CD14-positive monocyte (primary cell): ENCODE results near the gene IFI44L. TPM values are rescaled to one million over a fixed set of nuclear protein-coding genes. Genes with fewer than 3 reads are reported as not detected.

Source experiments
- DNase-seq, 3 donors: peaks; one replicate each; pipeline ENCODE4 v3.0.0-alpha.2; 2011 to 2022
- H2AFZ ChIP-seq: 2 replicates; pipeline ENCODE4 v1.6.0; 2012; ENCODE audit warnings: mild to moderate bottlenecking, low read depth, low read length, inconsistent platforms; ENCODE audit not compliant: insufficient read depth, poor library complexity, severe bottlenecking
- H3K27ac ChIP-seq, 2 donors: 1 replicate in 1 of 2; 2 replicates in 1 of 2; pipeline ENCODE4 v1.5.1; 2012 to 2013; ENCODE audit warnings: low read length in 2 of 2, control low read depth in 1 of 2, inconsistent platforms in 1 of 2, low read depth in 1 of 2, mild to moderate bottlenecking in 1 of 2
- H3K27me3 ChIP-seq, 2 donors: one replicate each; pipeline versions ENCODE4 v1.6.0 to v1.6.1; 2011 to 2013; ENCODE audit warnings: low read length in 2 of 2; ENCODE audit not compliant: control insufficient read depth in 2 of 2, insufficient read depth in 2 of 2
- H3K36me3 ChIP-seq, 2 donors: replicated peaks in 1 of 2; 1 replicate in 1 of 2; 2 replicates in 1 of 2; pipeline versions ENCODE4 v1.5.1 to v1.6.1; 2012 to 2013; ENCODE audit warnings: low read length in 2 of 2, control low read depth in 1 of 2, inconsistent platforms in 1 of 2, mild to moderate bottlenecking in 1 of 2; ENCODE audit not compliant: insufficient read depth in 2 of 2, control insufficient read depth in 1 of 2
- H3K4me1 ChIP-seq, 2 donors: 1 replicate in 1 of 2; 2 replicates in 1 of 2; pipeline versions ENCODE4 v1.5.1 to v1.6.1; 2012 to 2013; ENCODE audit warnings: low read length in 2 of 2, control low read depth in 1 of 2, inconsistent platforms in 1 of 2, mild to moderate bottlenecking in 1 of 2, moderate library complexity in 1 of 2; ENCODE audit not compliant: insufficient read depth in 2 of 2, control insufficient read depth in 1 of 2
- H3K4me2 ChIP-seq: replicated peaks from 2 replicates; pipeline ENCODE3; 2012; ENCODE audit warnings: low read length, moderate library complexity, mild to moderate bottlenecking; ENCODE audit not compliant: poor library complexity, severe bottlenecking; ENCODE audit errors: extremely low read depth
- H3K4me3 ChIP-seq, 3 experiments: fragments of 200-600 bp in 1 of 3; sonication (generic) in 1 of 3; replicated peaks in 1 of 3; 1 replicate in 2 of 3; 2 replicates in 1 of 3; pipeline ENCODE4 v1.5.1; 2011 to 2013; ENCODE audit warnings: low read length in 3 of 3, mild to moderate bottlenecking in 3 of 3, control low read depth in 2 of 3, low read depth in 2 of 3, inconsistent platforms in 1 of 3, moderate library complexity in 1 of 3
- H3K79me2 ChIP-seq: 2 replicates; pipeline ENCODE4 v1.6.0; 2012; ENCODE audit warnings: mild to moderate bottlenecking, control low read depth, inconsistent platforms, low read length, moderate library complexity; ENCODE audit not compliant: insufficient read depth
- H3K9ac ChIP-seq: 2 replicates; pipeline ENCODE4 v1.6.0; 2017; ENCODE audit warnings: low read length, mild to moderate bottlenecking; ENCODE audit not compliant: insufficient read depth, poor library complexity, severe bottlenecking
- H3K9me3 ChIP-seq, 2 donors: replicated peaks in 1 of 2; 1 replicate in 1 of 2; 2 replicates in 1 of 2; pipeline versions ENCODE4 v1.5.1 to v1.6.1; 2012 to 2013; ENCODE audit warnings: low read length in 2 of 2, control low read depth in 1 of 2; ENCODE audit not compliant: control insufficient read depth in 1 of 2, insufficient read depth in 1 of 2
- H4K20me1 ChIP-seq: 2 replicates; pipeline ENCODE4 v1.6.0; 2012; ENCODE audit warnings: mild to moderate bottlenecking, low read length, control low read depth, moderate library complexity; ENCODE audit not compliant: insufficient read depth
- H3K27ac Mint-ChIP-seq, 7 donors: one replicate each; pipeline ENCODE4 v1.8.0; 2020; ENCODE audit warnings: mild to moderate bottlenecking in 7 of 7, mixed read lengths in 7 of 7, moderate library complexity in 6 of 7, inconsistent platforms in 2 of 7
- H3K27me3 Mint-ChIP-seq, 3 donors: one replicate each; pipeline ENCODE4 v1.8.0; 2021 to 2022; ENCODE audit warnings: low read depth in 3 of 3, mild to moderate bottlenecking in 3 of 3, mixed read lengths in 3 of 3, moderate library complexity in 3 of 3, inconsistent platforms in 1 of 3
- H3K36me3 Mint-ChIP-seq, 2 donors: one replicate each; pipeline ENCODE4 v1.8.0; 2020; ENCODE audit warnings: mixed read lengths in 2 of 2, inconsistent platforms in 1 of 2, mild to moderate bottlenecking in 1 of 2
- H3K4me1 Mint-ChIP-seq: one replicate; pipeline ENCODE4 v1.8.0; 2020; ENCODE audit warnings: mild to moderate bottlenecking, mixed read lengths
- H3K4me3 Mint-ChIP-seq, 2 donors: one replicate each; pipeline ENCODE4 v1.8.0; 2020; ENCODE audit warnings: mild to moderate bottlenecking in 2 of 2, mixed read lengths in 2 of 2, moderate library complexity in 1 of 2
- H3K9me3 Mint-ChIP-seq, 7 donors: one replicate each; pipeline ENCODE4 v1.8.0; 2020 to 2022; ENCODE audit warnings: mixed read lengths in 7 of 7, mild to moderate bottlenecking in 6 of 7, moderate library complexity in 6 of 7, inconsistent platforms in 2 of 7
- WGBS: methylation state at CpG from one replicate; pipeline ENCODE4 v1.1.5; 2013; ENCODE audit warnings: missing lambda C conversion rate; ENCODE audit not compliant: insufficient coverage; 5-methylcytosine and 5-hydroxymethylcytosine counted together
- intact Hi-C, 2 donors: fragments of 100-400 bp; cut with micrococcal nuclease; formaldehyde crosslinking; loops; one replicate each; pipeline versions ENCODE4 v1.15.0 to v1.15.1; 2023
- polyA plus RNA-seq, 3 donors: library from polyadenylated mRNA; depleted of rRNA in 1 of 3; unstranded in 2 of 3; stranded (reverse) in 1 of 3; fragments of 300-500 nt in 2 of 3; fragments of >200 nt in 1 of 3; fragmentation: Illumina TruSeq in 2 of 3; gene quantifications; 1 replicate in 2 of 3; 2 replicates in 1 of 3; pipeline ENCODE4 v1.2.3, GENCODE V29; 2012 to 2021
- TF ChIP-seq, protein P1 (sequence below): fragments of 200-600 bp; IDR thresholded peaks from one replicate; pipeline ENCODE4 v1.8.0; 2022; ENCODE audit warnings: antibody characterized with exemption, mild to moderate bottlenecking

IFI44L gene
- polyA plus RNA-seq, 3 donors, result 8.6 to 17.4 (median 11.0) TPM

DNA sequence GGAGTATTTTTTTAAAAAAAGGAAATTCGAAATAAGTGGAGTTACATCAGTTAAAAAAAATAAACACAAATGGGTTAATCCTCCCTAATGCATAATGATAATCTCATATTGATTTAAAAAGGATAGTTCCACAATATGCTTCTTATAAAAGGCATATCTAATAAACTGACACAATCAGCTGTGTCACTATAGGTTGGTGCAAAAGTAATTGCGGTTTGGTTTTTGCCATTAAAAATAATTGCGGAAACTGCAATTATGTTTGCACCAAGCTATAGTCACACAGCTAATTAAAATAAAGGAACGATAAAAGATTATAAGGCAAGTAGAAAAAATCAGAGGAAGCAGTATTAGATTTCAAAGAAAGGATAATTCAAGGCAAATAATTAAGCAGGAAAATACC lies 21.0 kb upstream of the IFI44L start:
- H3K4me2 ChIP-seq, result no peak overlapping the region
- H3K36me3 ChIP-seq, result no peaks in the 10 kb centered on the region
- Mint-ChIP-seq H3K4me3 (no peak overlapping the region), H3K9me3 (peaks cover 0 to 4% (median 2%) of the 10 kb centered on the region in 7 donors), H3K27ac (no peak overlapping the region), H3K27me3 (peaks cover 0 to 4% (median 0%) of the 10 kb centered on the region in 3 donors), H3K36me3 (no peaks in the 10 kb centered on the region), H3K4me1 (no peaks in the 10 kb centered on the region)
- no peaks in the 10 kb centered on the region for H3K27me3 ChIP-seq
- no peak for DNase-seq
- H3K4me3 ChIP-seq, result no peak overlapping the region
- H3K9ac ChIP-seq, result no peak overlapping the region
- intact Hi-C loops, result no loop called here
- no peaks in the 10 kb centered on the region for H3K4me1 ChIP-seq
- peaks cover 0 to 4% of the 10 kb centered on the region in 2 donors for H3K9me3 ChIP-seq
- H3K27ac ChIP-seq, result no peak overlapping the region
- TF ChIP-seq, protein P1, sequence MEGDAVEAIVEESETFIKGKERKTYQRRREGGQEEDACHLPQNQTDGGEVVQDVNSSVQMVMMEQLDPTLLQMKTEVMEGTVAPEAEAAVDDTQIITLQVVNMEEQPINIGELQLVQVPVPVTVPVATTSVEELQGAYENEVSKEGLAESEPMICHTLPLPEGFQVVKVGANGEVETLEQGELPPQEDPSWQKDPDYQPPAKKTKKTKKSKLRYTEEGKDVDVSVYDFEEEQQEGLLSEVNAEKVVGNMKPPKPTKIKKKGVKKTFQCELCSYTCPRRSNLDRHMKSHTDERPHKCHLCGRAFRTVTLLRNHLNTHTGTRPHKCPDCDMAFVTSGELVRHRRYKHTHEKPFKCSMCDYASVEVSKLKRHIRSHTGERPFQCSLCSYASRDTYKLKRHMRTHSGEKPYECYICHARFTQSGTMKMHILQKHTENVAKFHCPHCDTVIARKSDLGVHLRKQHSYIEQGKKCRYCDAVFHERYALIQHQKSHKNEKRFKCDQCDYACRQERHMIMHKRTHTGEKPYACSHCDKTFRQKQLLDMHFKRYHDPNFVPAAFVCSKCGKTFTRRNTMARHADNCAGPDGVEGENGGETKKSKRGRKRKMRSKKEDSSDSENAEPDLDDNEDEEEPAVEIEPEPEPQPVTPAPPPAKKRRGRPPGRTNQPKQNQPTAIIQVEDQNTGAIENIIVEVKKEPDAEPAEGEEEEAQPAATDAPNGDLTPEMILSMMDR, result no peak
- no peaks in the 10 kb centered on the region for H4K20me1 ChIP-seq
- H2AFZ ChIP-seq, result no peak overlapping the region
- no peaks in the 10 kb centered on the region for H3K79me2 ChIP-seq
- no CpG with 5 or more reads among the region's 4 CpGs for WGBS

DNA sequence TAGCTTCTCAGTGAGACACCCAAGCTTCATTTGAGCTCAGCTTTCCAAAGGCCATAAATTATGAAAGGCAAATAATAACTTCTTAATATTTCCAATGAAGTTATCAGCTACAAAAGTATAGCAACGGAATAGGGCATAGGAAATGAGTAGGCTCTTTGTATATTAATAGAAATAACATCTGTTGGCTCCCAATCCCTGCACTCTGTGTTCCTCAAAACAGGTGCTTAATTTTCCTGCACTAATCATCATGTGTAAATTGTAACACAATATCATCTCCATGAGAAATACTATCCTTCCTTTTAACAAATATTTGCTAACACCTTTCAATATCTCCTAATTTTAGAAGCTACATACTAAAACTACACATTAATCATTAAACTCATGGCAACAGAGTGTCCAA lies 19.2 kb upstream of the IFI44L start:
- TF ChIP-seq, protein P1, result no peak
- no peak for DNase-seq
- Histone ChIP-seq H2AFZ (no peak overlapping the region), H3K27me3 (no peaks in the 10 kb centered on the region), H3K79me2 (no peaks in the 10 kb centered on the region), H3K9me3 (no peaks in the 10 kb centered on the region), H3K36me3 (no peaks in the 10 kb centered on the region), H3K4me3 (no peak overlapping the region), H3K9ac (no peak overlapping the region), H4K20me1 (no peaks in the 10 kb centered on the region), H3K27ac (no peak overlapping the region), H3K4me1 (no peaks in the 10 kb centered on the region), H3K4me2 (no peak overlapping the region)
- Mint-ChIP-seq H3K9me3 (no peaks in the 10 kb centered on the region), H3K4me3 (no peak overlapping the region), H3K4me1 (no peaks in the 10 kb centered on the region), H3K27ac (no peak overlapping the region), H3K27me3 (peaks cover 0 to 4% (median 0%) of the 10 kb centered on the region in 3 donors), H3K36me3 (no peaks in the 10 kb centered on the region)
- intact Hi-C loops, result loop anchor here in 1 of 2 donors (10.0 kb wide), 1 partner anchor 466 kb away; no protein-coding TSS in a partner anchor
- WGBS, result no CpG with 5 or more reads among the region's 1 CpG
